ENCODE measurements around the gene WASHC4. TPM values are rescaled to one million over a fixed set of nuclear protein-coding genes. Genes with fewer than 3 reads are reported as not detected.

WASHC4 gene
- total RNA-seq, 2 experiments from 2014 or later = 28.7 to 29.2 TPM

DNA sequence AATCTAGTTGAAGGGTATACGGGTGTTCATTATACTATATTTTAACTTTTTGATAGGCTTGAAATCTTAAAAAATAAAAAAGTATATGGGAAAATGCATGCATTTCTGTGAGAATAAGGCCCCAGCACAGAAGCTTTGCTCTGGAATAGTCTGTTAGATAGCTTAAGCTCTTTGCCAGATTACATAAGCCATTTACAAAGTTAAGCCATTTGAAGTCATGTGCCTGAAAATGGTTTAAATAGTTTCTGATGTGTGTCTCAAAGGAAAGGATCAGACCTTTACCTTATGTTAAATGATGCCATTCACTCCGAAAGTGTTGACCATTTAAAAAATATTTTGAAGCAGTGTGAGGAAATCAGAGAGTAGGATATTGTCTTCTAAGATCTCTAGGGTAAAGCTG, 51.3 kb downstream of the WASHC4 start:
- no peak for ATAC-seq
- Mint-ChIP-seq H3K27ac (no peak overlapping the region), H3K9me3 (no peaks in the 10 kb centered on the region), H3K27me3 (no peaks in the 10 kb centered on the region), H3K4me3 (no peak overlapping the region), H3K4me1 (ENCODE audit: low read depth) (peaks cover 5% of the 10 kb centered on the region), H3K36me3 (ENCODE audit: low read depth) (peaks cover 23% of the 10 kb centered on the region)
- DNase-seq = no peak
- ChIA-PET POLR2A (interaction anchor here (1.1 kb wide), 1 partner anchor 13 kb away, joined by 3 read pairs; no protein-coding TSS in a partner anchor), CTCF (no interaction called here)
- no peak for TF ChIP-seq CTCF (IDR thresholded peaks at IDR 0.05)
- intact Hi-C loops (cut with micrococcal nuclease) = no loop called here

DNA sequence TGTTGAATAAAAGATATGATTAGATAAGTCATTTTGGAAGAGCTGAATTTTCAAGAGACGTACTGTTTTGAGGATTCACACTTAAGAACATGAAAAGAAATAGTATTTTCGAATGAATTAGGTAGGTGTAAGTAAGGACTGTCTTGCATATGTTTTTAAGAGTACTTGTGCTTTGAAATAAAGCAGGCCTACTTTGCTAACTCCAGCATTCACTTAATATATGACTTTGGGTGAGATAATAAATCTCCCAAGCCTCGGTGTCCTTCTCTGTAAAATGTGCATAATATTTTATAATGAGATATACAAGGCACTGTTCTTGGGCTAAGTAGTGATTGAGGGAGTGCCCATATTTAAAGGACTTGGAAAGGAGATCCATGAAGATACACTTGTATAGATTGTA, 54.6 kb downstream of the WASHC4 start:
- Mint-ChIP-seq H3K27me3 (no peaks in the 10 kb centered on the region), H3K9me3 (no peaks in the 10 kb centered on the region), H3K4me1 (ENCODE audit: low read depth) (peaks cover 5% of the 10 kb centered on the region), H3K27ac (no peak overlapping the region), H3K36me3 (ENCODE audit: low read depth) (peaks cover 26% of the 10 kb centered on the region), H3K4me3 (no peak overlapping the region)
- ChIA-PET POLR2A (no interaction called here), CTCF (no interaction called here)
- DNase-seq (no peak), ATAC-seq (no peak)
- intact Hi-C loops (cut with micrococcal nuclease) = no loop called here
- TF ChIP-seq CTCF (IDR thresholded peaks at IDR 0.05) = no peak

- Mint-ChIP-seq H3K27me3 (no peaks in the 10 kb centered on the region), H3K4me1 (ENCODE audit: low read depth) (peaks cover 4% of the 10 kb centered on the region), H3K4me3 (no peak overlapping the region), H3K27ac (no peak overlapping the region), H3K9me3 (no peaks in the 10 kb centered on the region), H3K36me3 (ENCODE audit: low read depth) (peaks cover 25% of the 10 kb centered on the region)
- DNase-seq (no peak), ATAC-seq (no peak)
- CTCF ChIA-PET = no interaction called here
- intact Hi-C loops (cut with micrococcal nuclease) = no loop called here
- TF ChIP-seq CTCF (IDR thresholded peaks at IDR 0.05) = no peak
- POLR2A ChIA-PET = no interaction called here
Measured at GRCh38 chr12:105164068-105164467, 56.5 kb downstream of the WASHC4 start.

- CTCF ChIA-PET = no interaction called here
- Mint-ChIP-seq H3K27me3 (no peaks in the 10 kb centered on the region), H3K9me3 (no peaks in the 10 kb centered on the region), H3K27ac (no peak overlapping the region), H3K4me1 (ENCODE audit: low read depth) (no peaks in the 10 kb centered on the region), H3K36me3 (ENCODE audit: low read depth) (peaks cover 16% of the 10 kb centered on the region), H3K4me3 (no peak overlapping the region)
- intact Hi-C loops (cut with micrococcal nuclease) = no loop called here
- ATAC-seq = no peak
- POLR2A ChIA-PET = no interaction called here
- no peak for DNase-seq
- no peak for TF ChIP-seq CTCF (IDR thresholded peaks at IDR 0.05)
Measured at GRCh38 chr12:105166736-105167135, 59.2 kb downstream of the WASHC4 start.

- no peak overlapping the region for H3K27ac Mint-ChIP-seq
- intact Hi-C loops (cut with micrococcal nuclease) = no loop called here
Measured at GRCh38 chr12:105167346-105167745, 59.8 kb downstream of the WASHC4 start.

More at GRCh38 chr12:105167346-105167745, 59.8 kb downstream of the WASHC4 start:
- Mint-ChIP-seq H3K9me3 (no peaks in the 10 kb centered on the region), H3K4me1 (ENCODE audit: low read depth) (no peaks in the 10 kb centered on the region), H3K4me3 (no peak overlapping the region), H3K36me3 (ENCODE audit: low read depth) (peaks cover 12% of the 10 kb centered on the region), H3K27me3 (no peaks in the 10 kb centered on the region)
- DNase-seq (no peak), ATAC-seq (no peak)
- CTCF ChIA-PET = interaction anchor here (0.7 kb wide), 1 partner anchor 47 kb away, joined by 3 read pairs; no protein-coding TSS in a partner anchor
- POLR2A ChIA-PET = no interaction called here
- no peak for TF ChIP-seq CTCF (IDR thresholded peaks at IDR 0.05)
